Endothelial cell of umbilical vein (primary cell): Measurements from ENCODE around the gene MYO5B.

Experiments
- EZH2 ChIP-seq: IDR thresholded peaks from 2 replicates; pipeline ENCODE4 v1.6.1; 2012; ENCODE audit warnings: borderline replicate concordance, low read depth, mild to moderate bottlenecking, moderate library complexity, low read length, inconsistent platforms; ENCODE audit not compliant: severe bottlenecking
- FOS ChIP-seq: IDR thresholded peaks from 2 replicates; pipeline ENCODE4 v1.6.1; 2011; ENCODE audit warnings: mild to moderate bottlenecking, low read length, moderate library complexity, borderline replicate concordance; ENCODE audit not compliant: insufficient read depth
- GATA2 ChIP-seq: IDR thresholded peaks from 2 replicates; pipeline ENCODE4 v1.7.0; 2011; ENCODE audit warnings: low read depth, mild to moderate bottlenecking, moderate library complexity, mixed read lengths, low read length; ENCODE audit not compliant: insufficient read length, insufficient read depth
- JUN ChIP-seq: IDR thresholded peaks from 2 replicates; pipeline ENCODE4 v1.6.1; 2011; ENCODE audit warnings: borderline replicate concordance, low read depth; ENCODE audit not compliant: insufficient read length, insufficient read depth
- MYC ChIP-seq: IDR thresholded peaks from one replicate; pipeline ENCODE4 v1.6.1; 2011; ENCODE audit warnings: mild to moderate bottlenecking, low read depth, low read length
- POLR2A ChIP-seq: IDR thresholded peaks from 2 replicates; pipeline ENCODE4 v1.6.1; 2012; ENCODE audit warnings: low read depth, mild to moderate bottlenecking, control low read depth, low read length
- POLR2AphosphoS5 ChIP-seq: IDR thresholded peaks from 2 replicates; pipeline ENCODE4 v1.6.1; 2012; ENCODE audit warnings: low read depth, mild to moderate bottlenecking, control low read depth, low read length, moderate library complexity; ENCODE audit not compliant: insufficient read depth
- TF ChIP-seq, protein P1 (sequence below), 2 donors: IDR thresholded peaks; 1 replicate in 1 of 2; 2 replicates in 1 of 2; pipeline ENCODE4 v1.5.1; 2011; ENCODE audit warnings: low read length in 2 of 2, mild to moderate bottlenecking in 2 of 2, moderate library complexity in 2 of 2, control low read depth in 1 of 2, inconsistent platforms in 1 of 2, low read depth in 1 of 2; ENCODE audit not compliant: insufficient read depth in 1 of 2; ENCODE audit errors: extremely low read depth in 1 of 2
- TF ChIP-seq, protein P2 (sequence below): IDR thresholded peaks from 2 replicates; pipeline ENCODE4 v1.6.1; 2011; ENCODE audit not compliant: insufficient read depth, insufficient read length

DNA sequence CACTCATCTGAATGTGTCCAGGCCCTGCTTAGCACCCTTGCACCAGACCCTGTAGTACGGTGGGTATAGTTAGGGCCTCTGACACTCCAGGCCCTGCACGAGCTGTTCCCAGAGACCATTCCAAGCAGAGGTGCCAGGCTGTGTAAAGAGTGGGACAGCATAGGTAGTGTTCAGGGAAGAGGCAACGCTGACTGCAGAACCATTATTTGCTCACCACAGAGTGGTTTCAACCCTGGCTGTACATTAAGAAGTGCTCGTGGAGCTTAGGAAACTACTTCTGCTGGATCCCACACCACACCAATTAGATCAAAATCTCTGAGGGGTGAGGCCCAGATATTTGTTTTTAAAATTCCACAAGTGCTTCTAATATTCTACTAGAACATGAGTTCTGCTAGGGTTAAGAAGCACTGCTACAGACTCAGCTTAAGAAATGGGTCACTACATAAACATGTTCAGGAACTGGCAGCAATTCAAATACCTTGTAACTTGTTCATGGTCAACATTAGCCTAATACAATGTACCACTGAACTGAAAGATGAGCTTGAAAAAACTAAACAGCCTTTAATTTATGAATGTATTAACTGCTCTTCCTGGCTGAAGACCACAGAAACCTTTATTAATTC, 183.0 kb downstream of the MYO5B start:
- TF ChIP-seq, protein P1, sequence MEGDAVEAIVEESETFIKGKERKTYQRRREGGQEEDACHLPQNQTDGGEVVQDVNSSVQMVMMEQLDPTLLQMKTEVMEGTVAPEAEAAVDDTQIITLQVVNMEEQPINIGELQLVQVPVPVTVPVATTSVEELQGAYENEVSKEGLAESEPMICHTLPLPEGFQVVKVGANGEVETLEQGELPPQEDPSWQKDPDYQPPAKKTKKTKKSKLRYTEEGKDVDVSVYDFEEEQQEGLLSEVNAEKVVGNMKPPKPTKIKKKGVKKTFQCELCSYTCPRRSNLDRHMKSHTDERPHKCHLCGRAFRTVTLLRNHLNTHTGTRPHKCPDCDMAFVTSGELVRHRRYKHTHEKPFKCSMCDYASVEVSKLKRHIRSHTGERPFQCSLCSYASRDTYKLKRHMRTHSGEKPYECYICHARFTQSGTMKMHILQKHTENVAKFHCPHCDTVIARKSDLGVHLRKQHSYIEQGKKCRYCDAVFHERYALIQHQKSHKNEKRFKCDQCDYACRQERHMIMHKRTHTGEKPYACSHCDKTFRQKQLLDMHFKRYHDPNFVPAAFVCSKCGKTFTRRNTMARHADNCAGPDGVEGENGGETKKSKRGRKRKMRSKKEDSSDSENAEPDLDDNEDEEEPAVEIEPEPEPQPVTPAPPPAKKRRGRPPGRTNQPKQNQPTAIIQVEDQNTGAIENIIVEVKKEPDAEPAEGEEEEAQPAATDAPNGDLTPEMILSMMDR (IDR thresholded peaks at IDR 0.05; ENCODE audit: extremely low read depth in 1 of 2, insufficient read depth in 1 of 2, low read depth in 1 of 2, low read length in 2 of 2): no peak
- TF ChIP-seq EZH2: no peak
- no peak for TF ChIP-seq POLR2A
- no peak for TF ChIP-seq JUN
- TF ChIP-seq POLR2AphosphoS5: no peak
- TF ChIP-seq GATA2: no peak
- no peak for TF ChIP-seq MYC
- TF ChIP-seq FOS: no peak
- TF ChIP-seq, protein P2, sequence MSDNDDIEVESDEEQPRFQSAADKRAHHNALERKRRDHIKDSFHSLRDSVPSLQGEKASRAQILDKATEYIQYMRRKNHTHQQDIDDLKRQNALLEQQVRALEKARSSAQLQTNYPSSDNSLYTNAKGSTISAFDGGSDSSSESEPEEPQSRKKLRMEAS: no peak
